BLaER1 (cell line): ENCODE data around the gene DHPS.
"Not testable (repeated sequence)": the region's sequence is repeated elsewhere in the genome, so short reads cannot be mapped to it uniquely, and the experiment has no call there.

ENCODE experiments used
- H3K27ac ChIP-seq: shearing (Covaris generic); formaldehyde crosslinking; 2 replicates; pipeline ENCODE4 v1.8.1; 2022
- H3K27me3 ChIP-seq: shearing (Covaris generic); formaldehyde crosslinking; 2 replicates; pipeline ENCODE4 v1.8.1; 2022
- H3K36me3 ChIP-seq: shearing (Covaris generic); formaldehyde crosslinking; 2 replicates; pipeline ENCODE4 v1.8.1; 2022
- H3K4me1 ChIP-seq: shearing (Covaris generic); formaldehyde crosslinking; 2 replicates; pipeline ENCODE4 v1.8.1; 2022
- H3K4me2 ChIP-seq: shearing (Covaris generic); formaldehyde crosslinking; 2 replicates; pipeline ENCODE4 v1.8.1; 2022
- H3K4me3 ChIP-seq: shearing (Covaris generic); formaldehyde crosslinking; 2 replicates; pipeline ENCODE4 v1.8.1; 2022
- H3K9ac ChIP-seq: shearing (Covaris generic); formaldehyde crosslinking; 2 replicates; pipeline ENCODE4 v1.8.1; 2022
- H3K9me3 ChIP-seq: shearing (Covaris generic); formaldehyde crosslinking; 2 replicates; pipeline ENCODE4 v1.8.1; 2022
- H4K20me1 ChIP-seq: shearing (Covaris generic); formaldehyde crosslinking; 2 replicates; pipeline ENCODE4 v1.8.1; 2022
- Cebpa-rat ChIP-seq: shearing (Covaris generic); IDR thresholded peaks from 2 replicates; pipeline ENCODE4 v1.8.1; 2022

Gene DHPS

DNA sequence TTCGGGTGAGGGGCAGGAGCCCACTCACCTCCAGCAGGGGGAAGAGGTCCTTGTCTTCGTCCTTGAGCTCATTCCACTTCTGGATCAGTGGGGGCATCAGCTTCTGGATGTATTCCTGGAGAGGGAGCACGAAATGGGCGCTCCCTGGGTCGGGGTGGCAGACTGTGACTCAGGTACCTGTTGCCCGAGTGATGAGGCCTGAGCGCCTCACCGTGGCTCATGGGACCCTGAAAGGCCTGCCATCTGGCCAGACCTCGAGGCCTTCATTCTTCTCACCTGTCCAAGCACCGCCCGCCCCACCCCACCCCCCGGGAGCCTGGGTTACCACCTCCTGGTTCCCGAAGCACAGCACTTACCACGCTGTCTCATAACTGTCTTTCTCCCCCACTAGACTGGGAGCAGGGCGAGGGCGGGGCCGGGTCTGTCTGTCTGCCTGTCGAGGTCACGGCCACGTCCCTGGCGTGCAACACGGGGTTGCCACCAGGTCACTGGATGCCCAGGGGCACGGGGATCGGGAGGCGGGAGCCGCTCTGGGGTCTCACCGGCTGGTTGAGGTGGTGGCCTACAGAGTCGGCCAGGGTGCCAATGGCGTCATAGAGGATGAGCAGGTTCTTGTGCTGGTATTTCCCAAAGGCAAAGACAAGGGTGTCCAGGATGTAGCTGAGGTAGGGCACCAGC lies 24.1 kb upstream of the DHPS start:
- no peak overlapping the region for H3K27ac ChIP-seq
- H3K36me3 ChIP-seq = peaks cover 100% of the 10 kb centered on the region
- no peaks in the 10 kb centered on the region for H3K9me3 ChIP-seq
- no peak overlapping the region for H3K9ac ChIP-seq
- no peaks in the 10 kb centered on the region for H3K4me1 ChIP-seq
- no peaks in the 10 kb centered on the region for H3K27me3 ChIP-seq
- no peak for TF ChIP-seq Cebpa-rat
- no peak overlapping the region for H3K4me3 ChIP-seq
- no peak overlapping the region for H3K4me2 ChIP-seq
- H4K20me1 ChIP-seq = peaks cover 71% of the 10 kb centered on the region

GRCh38 chr19:12705169-12705568 lies 23.5 kb upstream of the DHPS start:
- Histone ChIP-seq H3K4me2 (no peak overlapping the region), H4K20me1 (peaks cover 66% of the 10 kb centered on the region), H3K27ac (no peak overlapping the region), H3K4me1 (no peaks in the 10 kb centered on the region), H3K9me3 (no peaks in the 10 kb centered on the region), H3K27me3 (no peaks in the 10 kb centered on the region), H3K9ac (no peak overlapping the region; the same call in 1 of the 2 replicates), H3K4me3 (no peak overlapping the region), H3K36me3 (peaks cover 100% of the 10 kb centered on the region)
- TF ChIP-seq Cebpa-rat = no peak

DNA sequence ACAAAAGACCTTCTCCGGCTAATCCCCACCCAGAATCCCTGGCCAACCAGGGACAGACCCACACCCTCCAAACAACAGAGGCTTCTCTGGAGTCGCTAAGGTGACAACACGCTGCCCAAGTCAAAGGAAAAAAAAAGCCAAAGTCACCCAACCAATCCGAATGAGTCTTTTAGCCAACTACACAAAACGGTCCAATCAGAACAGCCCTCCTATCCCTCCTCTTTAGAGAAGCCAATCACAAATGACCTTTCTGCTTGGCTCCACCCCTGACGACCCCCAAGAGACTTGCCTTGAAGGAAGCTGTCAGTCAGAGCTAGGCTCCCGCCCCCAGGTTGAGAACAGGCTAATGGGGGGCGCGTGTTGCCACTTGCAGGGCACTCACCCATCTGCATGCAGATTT lies 21.4 kb upstream of the DHPS start:
- H3K9ac ChIP-seq = no peak overlapping the region
- no peak overlapping the region for H3K27ac ChIP-seq
- TF ChIP-seq Cebpa-rat = no peak
- peaks cover 100% of the 10 kb centered on the region for H3K36me3 ChIP-seq
- H3K27me3 ChIP-seq = no peaks in the 10 kb centered on the region
- H3K4me3 ChIP-seq = no peak overlapping the region
- H4K20me1 ChIP-seq = peaks cover 78% of the 10 kb centered on the region
- no peaks in the 10 kb centered on the region for H3K9me3 ChIP-seq
- H3K4me1 ChIP-seq = peaks cover 6% of the 10 kb centered on the region; the same call in 1 of the 2 replicates
- no peak overlapping the region for H3K4me2 ChIP-seq

DNA sequence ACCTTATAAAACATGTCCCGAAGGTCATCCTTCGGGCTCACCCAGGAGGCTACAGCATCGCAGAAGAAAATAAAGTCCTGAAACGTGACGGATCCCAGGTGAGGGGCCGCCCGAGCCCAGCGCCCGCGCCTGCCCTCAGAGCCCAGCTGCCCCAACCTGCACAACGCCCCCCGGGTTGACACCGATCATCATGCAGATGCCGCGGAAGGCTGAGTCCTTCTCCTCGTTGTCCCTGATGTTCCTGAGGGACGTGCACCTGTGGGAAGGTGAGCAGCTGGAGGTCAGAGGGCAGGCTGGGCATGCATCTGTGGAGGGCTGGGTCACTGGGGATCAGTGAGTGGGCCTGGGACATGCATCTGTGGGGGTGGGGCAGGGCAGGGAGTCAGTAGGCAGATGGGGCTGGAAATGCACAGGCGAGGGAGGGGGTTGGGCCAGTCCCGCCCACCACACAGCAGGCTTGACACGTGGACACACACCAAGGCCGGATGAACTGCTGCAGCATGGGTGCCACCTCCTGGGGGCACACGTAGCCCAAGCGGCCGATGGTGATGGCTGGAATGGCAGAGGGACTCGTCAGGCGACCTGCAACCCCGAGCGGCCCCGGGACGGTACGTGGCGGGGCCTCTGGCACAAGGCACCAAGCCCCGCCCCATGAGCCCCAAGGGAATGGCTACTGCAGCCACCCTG lies 20.1 kb upstream of the DHPS start:
- Histone ChIP-seq H3K4me3 (no peak overlapping the region), H3K36me3 (peaks cover 90% of the 10 kb centered on the region), H3K9ac (no peak overlapping the region), H3K4me2 (no peak overlapping the region), H3K4me1 (peaks cover 19% of the 10 kb centered on the region), H3K27ac (no peak overlapping the region), H4K20me1 (peaks cover 74% of the 10 kb centered on the region), H3K9me3 (no peaks in the 10 kb centered on the region), H3K27me3 (no peaks in the 10 kb centered on the region)
- TF ChIP-seq Cebpa-rat = no peak

DNA sequence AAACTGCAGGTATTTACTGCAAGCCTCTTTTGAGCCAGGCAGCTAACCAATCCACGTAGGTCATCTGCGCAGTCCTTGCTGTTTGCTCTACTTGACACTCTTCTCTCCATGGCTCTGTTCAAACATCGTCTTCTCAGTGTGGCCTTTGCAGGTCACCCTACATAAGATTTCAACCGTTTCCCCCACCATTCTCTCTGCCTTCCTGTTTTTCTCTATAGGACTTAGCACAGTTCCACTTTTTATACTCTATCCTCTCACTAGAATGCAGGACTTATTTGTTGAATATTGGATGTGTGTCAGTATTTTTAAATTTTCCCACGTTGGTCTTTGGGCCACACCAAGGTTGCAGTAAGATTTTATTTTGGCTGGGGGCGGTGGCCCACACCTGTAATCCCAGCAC lies 16.5 kb upstream of the DHPS start:
- H3K36me3 ChIP-seq = peaks cover 54% of the 10 kb centered on the region
- 0 out of 2 replicates have a peak overlapping the region, but pooled peaks have one; percentile 24 for H3K9ac ChIP-seq
- no peak overlapping the region for H3K4me3 ChIP-seq
- 0 out of 2 replicates have a peak overlapping the region, but pooled peaks have one; percentile 97 for H3K4me2 ChIP-seq
- no peaks in the 10 kb centered on the region for H3K27me3 ChIP-seq
- H3K4me1 ChIP-seq = peaks cover 34% of the 10 kb centered on the region
- TF ChIP-seq Cebpa-rat = no peak
- no peak overlapping the region for H3K27ac ChIP-seq
- peaks cover 41% of the 10 kb centered on the region for H4K20me1 ChIP-seq
- no peaks in the 10 kb centered on the region for H3K9me3 ChIP-seq

GRCh38 chr19:12697425-12697824 lies 15.7 kb upstream of the DHPS start:
- Histone ChIP-seq H3K27ac (peak overlapping the region; percentile 75), H3K4me1 (peaks cover 34% of the 10 kb centered on the region), H3K4me3 (peak overlapping the region; percentile 90), H3K36me3 (peaks cover 54% of the 10 kb centered on the region), H3K9ac (peak overlapping the region; percentile 80), H3K4me2 (peak overlapping the region; percentile 97), H4K20me1 (peaks cover 34% of the 10 kb centered on the region)
- not testable (repeated sequence) for H3K27me3 ChIP-seq, H3K9me3 ChIP-seq

DNA sequence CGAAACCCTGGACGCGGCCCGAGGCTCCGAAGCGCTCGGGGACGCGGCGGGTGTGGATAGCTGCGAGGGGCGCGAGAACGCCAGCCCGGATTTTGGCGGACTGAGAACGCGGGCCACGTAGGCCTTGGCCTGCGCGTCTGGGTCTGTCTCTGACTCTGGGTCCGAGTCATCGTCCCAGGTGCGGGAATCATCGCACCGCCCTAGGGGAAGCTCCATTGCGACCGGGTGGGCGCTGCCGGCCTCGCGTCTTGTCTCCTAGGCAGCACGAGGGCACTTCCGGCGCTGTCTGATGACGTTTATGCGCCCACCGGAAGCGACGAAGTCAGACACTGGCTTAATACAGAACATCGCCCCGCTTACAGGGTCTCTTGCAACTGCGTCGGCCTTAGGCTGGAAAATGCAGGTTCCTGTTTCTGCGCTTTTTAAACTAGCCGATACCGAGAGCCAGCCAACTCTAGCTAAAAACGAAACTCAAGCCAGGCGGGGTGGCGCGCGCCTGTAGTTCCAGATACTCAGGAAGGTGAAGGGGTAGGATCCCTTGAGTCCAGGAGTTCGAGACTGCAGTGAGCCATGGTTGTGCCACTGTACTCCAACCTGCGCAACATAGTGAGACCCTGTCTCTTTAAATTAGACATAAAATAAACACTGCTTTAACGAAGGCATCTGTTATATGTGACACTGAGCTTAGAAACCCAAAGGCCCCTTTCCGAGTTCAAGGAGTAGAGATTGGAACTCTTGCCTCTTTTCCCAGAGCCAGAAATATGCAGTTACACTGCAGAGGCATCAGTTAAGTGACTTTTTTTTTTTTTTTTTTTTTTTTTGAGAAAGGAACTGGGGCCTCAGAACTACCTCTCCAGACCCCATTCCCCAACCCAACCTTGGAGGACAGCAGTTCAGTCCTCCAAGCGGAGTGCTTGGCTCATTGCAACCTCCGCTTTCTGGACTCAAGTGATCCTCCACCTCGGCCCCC lies 15.0 kb upstream of the DHPS start, which contains the start of gene FBXW9:
FBXW9 (minus strand) TSS at position 266 of the 970 bp plus-strand sequence; CDS start at position 216, 50 bp downstream.
- no peaks in the 10 kb centered on the region for H3K9me3 ChIP-seq
- H3K9ac ChIP-seq = peak within 1 kb of the TSS; percentile 80
- peak within 1 kb of the TSS; percentile 97 for H3K4me2 ChIP-seq
- peak within 1 kb of the TSS; percentile 90 for H3K4me3 ChIP-seq
- H3K27ac ChIP-seq = peak within 1 kb of the TSS; percentile 75
- peaks cover 46% of the 10 kb centered on the region for H3K36me3 ChIP-seq
- H3K4me1 ChIP-seq = peaks cover 35% of the 10 kb centered on the region
- peaks cover 26% of the 10 kb centered on the region for H4K20me1 ChIP-seq
- TF ChIP-seq Cebpa-rat = no peak
- H3K27me3 ChIP-seq = no peaks in the 10 kb centered on the region

DNA sequence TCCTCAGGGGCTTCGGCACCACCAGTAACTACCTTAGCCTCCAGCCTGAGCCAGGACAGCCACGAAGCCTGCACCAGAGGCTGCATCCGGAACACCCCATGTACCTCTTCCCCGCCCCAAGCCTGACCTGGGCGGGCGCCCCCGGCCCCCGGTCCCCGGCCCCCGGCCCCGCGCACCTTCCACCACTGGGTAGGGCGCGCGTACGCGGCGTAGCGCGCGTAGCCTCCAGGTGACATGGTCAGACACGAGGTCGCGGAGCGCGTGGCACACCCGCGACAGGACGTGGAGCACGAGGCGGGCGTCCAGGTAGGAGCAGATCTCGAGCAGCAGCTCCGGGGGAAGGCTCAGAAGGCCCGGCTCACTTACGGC lies 14.3 kb upstream of the DHPS start:
- Histone ChIP-seq H3K27ac (peak overlapping the region; percentile 75), H4K20me1 (peaks cover 20% of the 10 kb centered on the region), H3K9me3 (no peaks in the 10 kb centered on the region), H3K36me3 (peaks cover 45% of the 10 kb centered on the region), H3K4me2 (peak overlapping the region; percentile 97), H3K4me1 (peaks cover 42% of the 10 kb centered on the region), H3K9ac (peak overlapping the region; percentile 80), H3K4me3 (peak overlapping the region; percentile 90), H3K27me3 (no peaks in the 10 kb centered on the region)
- TF ChIP-seq Cebpa-rat = no peak

GRCh38 chr19:12695514-12695913 lies 13.8 kb upstream of the DHPS start:
- Histone ChIP-seq H3K4me2 (peak overlapping the region; percentile 97), H4K20me1 (peaks cover 20% of the 10 kb centered on the region), H3K4me3 (peak overlapping the region; percentile 90), H3K4me1 (peaks cover 46% of the 10 kb centered on the region), H3K9ac (no peak overlapping the region; the same call in 1 of the 2 replicates), H3K9me3 (no peaks in the 10 kb centered on the region), H3K27me3 (no peaks in the 10 kb centered on the region), H3K36me3 (peaks cover 42% of the 10 kb centered on the region), H3K27ac (no peak overlapping the region)
- no peak for TF ChIP-seq Cebpa-rat
